SK-N-SH treated with all-trans-retinoic acid at 6 μM for 48 hours (cell line): ENCODE data around the gene LRP3.

Experiments used
- ATAC-seq: fragments of 200-7000 bp; cut with Tn5 transposase; 3 replicates; pipeline ENCODE4 v1.9.1; 2020; ENCODE audit warnings: mild to moderate bottlenecking, moderate library complexity
- ARNTL ChIP-seq: fragments of 450-650 bp; formaldehyde crosslinking; IDR thresholded peaks from 2 replicates; pipeline ENCODE4 v1.5.0; 2020; ENCODE audit warnings: low read depth, mild to moderate bottlenecking, moderate library complexity, borderline replicate concordance
- BACH2 ChIP-seq: fragments of 250-450 bp; sonication (Bioruptor Pico); IDR thresholded peaks from 2 replicates; pipeline ENCODE4 v1.9.0; 2021; ENCODE audit warnings: mild to moderate bottlenecking, borderline replicate concordance
- ESRRG ChIP-seq: fragments of 250-450 bp; sonication (Bioruptor Pico); IDR thresholded peaks from 2 replicates; pipeline ENCODE4 v1.6.1; 2021; ENCODE audit warnings: mild to moderate bottlenecking
- GLIS3 ChIP-seq: fragments of 250-450 bp; sonication (Bioruptor Pico); IDR thresholded peaks from 2 replicates; pipeline ENCODE4 v1.5.0; 2020; ENCODE audit warnings: mild to moderate bottlenecking, moderate library complexity
- PPARA ChIP-seq: fragments of 250-450 bp; sonication (Bioruptor Pico); IDR thresholded peaks from 2 replicates; pipeline ENCODE4 v1.5.0; 2020; ENCODE audit warnings: mild to moderate bottlenecking, borderline replicate concordance
- RARB ChIP-seq: fragments of 250-450 bp; sonication (Bioruptor Pico); IDR thresholded peaks from 2 replicates; pipeline ENCODE4 v1.8.0; 2021; ENCODE audit warnings: mild to moderate bottlenecking, moderate library complexity
- SNAI2 ChIP-seq: fragments of 250-450 bp; sonication (Bioruptor Pico); IDR thresholded peaks from 2 replicates; pipeline ENCODE4 v1.5.0; 2020; ENCODE audit warnings: mild to moderate bottlenecking, moderate library complexity
- TCF4 ChIP-seq: fragments of 250-450 bp; sonication (Bioruptor Pico); IDR thresholded peaks from 2 replicates; pipeline ENCODE4 v1.8.0; 2021; ENCODE audit warnings: mild to moderate bottlenecking, moderate library complexity, borderline replicate concordance
- TOX ChIP-seq: fragments of 250-450 bp; sonication (Bioruptor Pico); IDR thresholded peaks from 2 replicates; pipeline ENCODE4 v1.8.0; 2021; ENCODE audit warnings: mild to moderate bottlenecking, moderate library complexity, borderline replicate concordance
- ZC3H10 ChIP-seq: fragments of 250-450 bp; sonication (Bioruptor Pico); IDR thresholded peaks from 2 replicates; pipeline ENCODE4 v1.5.1; 2021; ENCODE audit warnings: mild to moderate bottlenecking, moderate library complexity
- ZFP3 ChIP-seq: fragments of 250-450 bp; sonication (Bioruptor Pico); IDR thresholded peaks from 2 replicates; pipeline ENCODE4 v1.5.0; 2020; ENCODE audit warnings: mild to moderate bottlenecking, moderate library complexity
- ZFP30 ChIP-seq: fragments of 450-650 bp; formaldehyde crosslinking; IDR thresholded peaks from 2 replicates; pipeline ENCODE4 v1.5.0; 2022; ENCODE audit warnings: mild to moderate bottlenecking, moderate library complexity
- ZNF565 ChIP-seq: fragments of 450-650 bp; formaldehyde crosslinking; conservative IDR thresholded peaks from 2 replicates; pipeline ENCODE4 v1.5.0; 2020; ENCODE audit warnings: low read depth, mild to moderate bottlenecking, moderate library complexity
- ZNF70 ChIP-seq: fragments of 450-650 bp; formaldehyde crosslinking; IDR thresholded peaks from 2 replicates; pipeline ENCODE4 v1.5.0; 2020; ENCODE audit warnings: mild to moderate bottlenecking, moderate library complexity
- ZNF8 ChIP-seq: fragments of 450-650 bp; formaldehyde crosslinking; IDR thresholded peaks from 2 replicates; pipeline ENCODE4 v1.5.0; 2020; ENCODE audit warnings: mild to moderate bottlenecking, moderate library complexity
- TF ChIP-seq, protein P1 (sequence below): fragments of 250-450 bp; sonication (Bioruptor Pico); IDR thresholded peaks from 2 replicates; pipeline ENCODE4 v1.8.0; 2020; ENCODE audit warnings: mild to moderate bottlenecking, moderate library complexity, borderline replicate concordance
- TF ChIP-seq, protein P2 (sequence below): fragments of 250-450 bp; sonication (Bioruptor Pico); IDR thresholded peaks from 2 replicates; pipeline ENCODE4 v1.5.1; 2021; ENCODE audit warnings: mild to moderate bottlenecking, moderate library complexity
- TF ChIP-seq, protein P3 (sequence below): fragments of 250-450 bp; sonication (Bioruptor Pico); IDR thresholded peaks from 2 replicates; pipeline ENCODE4 v1.5.0; 2020; ENCODE audit warnings: mild to moderate bottlenecking, moderate library complexity

The LRP3 gene

DNA sequence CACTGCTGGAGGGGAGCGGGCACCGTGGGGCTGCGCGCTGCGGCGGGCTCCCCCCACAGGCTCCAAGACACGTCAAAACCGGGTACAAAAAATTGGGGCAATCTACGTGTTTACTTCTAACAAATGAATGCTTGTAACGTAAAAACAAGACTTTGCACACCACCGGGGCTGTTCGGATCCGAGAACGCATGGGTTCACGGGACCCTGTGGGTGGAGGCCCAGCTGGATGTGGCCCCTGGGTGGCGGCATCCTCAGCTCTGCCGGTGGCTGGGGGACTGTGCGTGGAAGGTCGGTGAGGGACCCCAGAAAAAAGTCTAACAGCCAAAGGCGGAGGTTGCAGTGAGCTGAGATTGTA lies 41.8 kb downstream of the LRP3 start (continued):
- TF ChIP-seq ARNTL (CRISPR knock-in tag) (no peak), PPARA (CRISPR knock-in tag) (no peak), TOX (CRISPR knock-in tag) (no peak)

DNA sequence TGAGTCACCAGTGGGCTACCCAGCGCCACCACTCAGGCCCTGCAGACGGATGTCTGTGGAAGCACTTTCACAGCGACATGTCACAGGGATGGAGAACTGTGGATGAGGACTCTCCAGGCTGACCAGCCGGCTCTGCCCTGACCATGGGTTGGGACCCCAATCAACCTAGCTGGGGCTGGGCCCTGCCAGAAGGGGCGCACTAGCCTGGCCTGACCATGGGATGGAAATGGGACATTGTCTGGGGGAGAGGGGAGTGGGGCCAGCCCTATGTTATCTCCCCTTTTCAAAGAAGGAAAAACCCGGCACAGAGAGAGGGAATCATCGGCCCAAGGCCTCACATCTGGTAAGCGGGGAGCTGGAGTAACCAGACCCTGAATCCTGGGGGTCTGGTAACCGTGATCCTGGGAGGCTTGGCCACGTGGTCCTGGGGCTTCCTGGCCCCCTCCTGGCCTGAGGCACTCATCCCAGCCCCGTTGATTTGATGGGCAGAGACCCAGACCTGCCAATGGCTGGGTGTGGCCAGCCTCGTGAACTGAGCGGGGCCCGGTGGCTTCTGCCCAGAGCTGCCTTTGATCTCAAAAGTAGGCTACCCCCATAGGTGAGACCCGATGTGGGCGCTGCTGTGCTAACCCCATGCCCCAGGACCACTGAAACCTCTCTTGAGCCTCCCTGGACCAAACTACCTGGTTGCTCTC lies 42.7 kb downstream of the LRP3 start:
- TF ChIP-seq ZNF565 (no peak), SNAI2 (CRISPR knock-in tag) (no peak), BACH2 (CRISPR knock-in tag) (no peak)
- TF ChIP-seq, protein P1, sequence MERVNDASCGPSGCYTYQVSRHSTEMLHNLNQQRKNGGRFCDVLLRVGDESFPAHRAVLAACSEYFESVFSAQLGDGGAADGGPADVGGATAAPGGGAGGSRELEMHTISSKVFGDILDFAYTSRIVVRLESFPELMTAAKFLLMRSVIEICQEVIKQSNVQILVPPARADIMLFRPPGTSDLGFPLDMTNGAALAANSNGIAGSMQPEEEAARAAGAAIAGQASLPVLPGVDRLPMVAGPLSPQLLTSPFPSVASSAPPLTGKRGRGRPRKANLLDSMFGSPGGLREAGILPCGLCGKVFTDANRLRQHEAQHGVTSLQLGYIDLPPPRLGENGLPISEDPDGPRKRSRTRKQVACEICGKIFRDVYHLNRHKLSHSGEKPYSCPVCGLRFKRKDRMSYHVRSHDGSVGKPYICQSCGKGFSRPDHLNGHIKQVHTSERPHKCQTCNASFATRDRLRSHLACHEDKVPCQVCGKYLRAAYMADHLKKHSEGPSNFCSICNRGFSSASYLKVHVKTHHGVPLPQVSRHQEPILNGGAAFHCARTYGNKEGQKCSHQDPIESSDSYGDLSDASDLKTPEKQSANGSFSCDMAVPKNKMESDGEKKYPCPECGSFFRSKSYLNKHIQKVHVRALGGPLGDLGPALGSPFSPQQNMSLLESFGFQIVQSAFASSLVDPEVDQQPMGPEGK (CRISPR knock-in tag), result no peak
- ATAC-seq, result no peak

DNA sequence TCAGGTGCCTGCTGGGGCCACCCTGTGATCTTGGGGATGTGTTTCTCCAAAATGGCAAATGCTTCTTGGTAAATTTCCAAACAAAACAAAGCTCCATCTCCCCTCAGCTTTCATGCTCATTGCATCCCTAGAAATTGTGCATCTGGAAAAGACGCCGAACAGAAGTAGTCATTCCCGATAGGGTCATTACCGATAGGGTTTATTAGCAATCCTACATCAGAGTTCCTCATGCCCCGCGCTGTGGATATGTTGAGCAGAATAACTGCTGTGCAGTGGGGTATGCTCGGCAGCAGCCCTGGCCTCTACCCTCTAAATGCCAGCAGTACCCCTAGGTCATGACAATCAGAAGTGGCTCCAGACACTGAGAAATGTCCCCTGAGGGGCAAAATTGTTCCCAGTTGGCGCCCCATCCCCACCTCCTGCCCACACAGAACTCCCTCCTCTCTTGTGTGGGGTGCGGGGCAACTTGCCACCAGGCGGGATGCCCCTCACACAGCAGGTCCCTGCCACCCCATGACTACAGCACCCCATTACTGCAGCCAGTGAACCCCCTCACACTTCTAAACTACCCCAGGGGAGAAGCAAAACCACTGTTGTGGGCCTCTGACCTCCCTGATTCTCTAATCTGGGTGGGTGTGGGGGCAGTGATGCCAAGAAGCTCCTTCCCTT lies 44.5 kb downstream of the LRP3 start:
- no peak for ATAC-seq
- TF ChIP-seq BACH2 (CRISPR knock-in tag) (no peak), ZFP30 (CRISPR knock-in tag) (no peak), ESRRG (CRISPR knock-in tag) (no peak), GLIS3 (CRISPR knock-in tag) (no peak), ARNTL (CRISPR knock-in tag) (no peak), RARB (CRISPR knock-in tag) (no peak), ZC3H10 (no peak), ZNF70 (CRISPR knock-in tag) (no peak), ZNF565 (no peak), SNAI2 (CRISPR knock-in tag) (no peak), ZNF8 (no peak), TCF4 (CRISPR knock-in tag) (no peak), ZFP3 (no peak)
- TF ChIP-seq, protein P2, sequence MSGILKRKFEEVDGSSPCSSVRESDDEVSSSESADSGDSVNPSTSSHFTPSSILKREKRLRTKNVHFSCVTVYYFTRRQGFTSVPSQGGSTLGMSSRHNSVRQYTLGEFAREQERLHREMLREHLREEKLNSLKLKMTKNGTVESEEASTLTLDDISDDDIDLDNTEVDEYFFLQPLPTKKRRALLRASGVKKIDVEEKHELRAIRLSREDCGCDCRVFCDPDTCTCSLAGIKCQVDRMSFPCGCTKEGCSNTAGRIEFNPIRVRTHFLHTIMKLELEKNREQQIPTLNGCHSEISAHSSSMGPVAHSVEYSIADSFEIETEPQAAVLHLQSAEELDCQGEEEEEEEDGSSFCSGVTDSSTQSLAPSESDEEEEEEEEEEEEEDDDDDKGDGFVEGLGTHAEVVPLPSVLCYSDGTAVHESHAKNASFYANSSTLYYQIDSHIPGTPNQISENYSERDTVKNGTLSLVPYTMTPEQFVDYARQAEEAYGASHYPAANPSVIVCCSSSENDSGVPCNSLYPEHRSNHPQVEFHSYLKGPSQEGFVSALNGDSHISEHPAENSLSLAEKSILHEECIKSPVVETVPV, result no peak
- TF ChIP-seq, protein P1 (CRISPR knock-in tag), result no peak

DNA sequence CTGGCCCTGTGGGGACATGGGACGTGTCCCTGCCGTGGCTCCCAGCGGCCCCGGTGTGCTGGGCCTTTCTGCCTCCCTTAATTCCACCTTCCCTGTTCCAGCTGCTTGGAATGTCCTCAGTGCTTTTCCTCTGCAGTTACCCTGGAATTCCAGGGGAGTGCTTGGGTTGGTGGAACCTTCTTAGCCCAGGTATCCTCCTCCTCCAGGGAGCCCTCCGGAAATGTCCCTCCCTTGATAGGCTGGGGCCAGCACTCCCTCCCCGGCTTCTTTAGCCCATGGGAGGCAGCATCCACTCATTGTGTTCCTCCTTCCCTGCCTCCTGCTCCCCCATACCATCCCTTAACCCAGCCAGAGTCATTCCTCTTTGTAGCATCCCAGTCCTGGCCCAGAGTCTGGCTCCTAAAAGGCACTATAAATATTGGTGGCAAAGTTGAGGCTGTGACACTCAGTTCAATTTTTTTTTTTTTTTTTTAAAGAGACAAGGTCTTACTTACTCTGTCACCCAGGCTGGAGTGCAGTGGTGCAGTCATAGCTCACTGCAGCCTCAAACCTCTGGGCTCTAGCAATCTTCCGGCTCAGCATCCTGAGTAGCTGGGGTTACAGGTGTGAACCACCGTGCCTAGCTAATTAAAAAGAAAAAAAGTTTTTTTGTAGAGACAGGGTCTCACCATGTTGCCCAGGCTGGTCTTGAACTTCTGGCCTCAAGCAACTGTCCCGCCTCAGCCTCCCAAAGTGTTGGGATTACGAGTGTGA lies 45.3 kb downstream of the LRP3 start:
- ATAC-seq, result no peak
- TF ChIP-seq BACH2 (CRISPR knock-in tag) (no peak), ARNTL (CRISPR knock-in tag) (no peak)
- TF ChIP-seq, protein P3, sequence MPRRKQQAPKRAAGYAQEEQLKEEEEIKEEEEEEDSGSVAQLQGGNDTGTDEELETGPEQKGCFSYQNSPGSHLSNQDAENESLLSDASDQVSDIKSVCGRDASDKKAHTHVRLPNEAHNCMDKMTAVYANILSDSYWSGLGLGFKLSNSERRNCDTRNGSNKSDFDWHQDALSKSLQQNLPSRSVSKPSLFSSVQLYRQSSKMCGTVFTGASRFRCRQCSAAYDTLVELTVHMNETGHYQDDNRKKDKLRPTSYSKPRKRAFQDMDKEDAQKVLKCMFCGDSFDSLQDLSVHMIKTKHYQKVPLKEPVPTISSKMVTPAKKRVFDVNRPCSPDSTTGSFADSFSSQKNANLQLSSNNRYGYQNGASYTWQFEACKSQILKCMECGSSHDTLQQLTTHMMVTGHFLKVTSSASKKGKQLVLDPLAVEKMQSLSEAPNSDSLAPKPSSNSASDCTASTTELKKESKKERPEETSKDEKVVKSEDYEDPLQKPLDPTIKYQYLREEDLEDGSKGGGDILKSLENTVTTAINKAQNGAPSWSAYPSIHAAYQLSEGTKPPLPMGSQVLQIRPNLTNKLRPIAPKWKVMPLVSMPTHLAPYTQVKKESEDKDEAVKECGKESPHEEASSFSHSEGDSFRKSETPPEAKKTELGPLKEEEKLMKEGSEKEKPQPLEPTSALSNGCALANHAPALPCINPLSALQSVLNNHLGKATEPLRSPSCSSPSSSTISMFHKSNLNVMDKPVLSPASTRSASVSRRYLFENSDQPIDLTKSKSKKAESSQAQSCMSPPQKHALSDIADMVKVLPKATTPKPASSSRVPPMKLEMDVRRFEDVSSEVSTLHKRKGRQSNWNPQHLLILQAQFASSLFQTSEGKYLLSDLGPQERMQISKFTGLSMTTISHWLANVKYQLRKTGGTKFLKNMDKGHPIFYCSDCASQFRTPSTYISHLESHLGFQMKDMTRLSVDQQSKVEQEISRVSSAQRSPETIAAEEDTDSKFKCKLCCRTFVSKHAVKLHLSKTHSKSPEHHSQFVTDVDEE, result no peak
- TF ChIP-seq, all 23 proteins: peak for 0
